H9 (cell line): ENCODE data around the gene IFFO2. TPM values are rescaled to one million over a fixed set of nuclear protein-coding genes. Genes with fewer than 3 reads are reported as not detected.

Experiments used
- DNase-seq: peaks from one replicate; pipeline ENCODE4 v3.0.0-alpha.2; 2017
- H2AFZ ChIP-seq: one replicate; pipeline ENCODE4 v1.6.1; 2013; ENCODE audit warnings: mild to moderate bottlenecking, low read length, control low read depth, moderate library complexity
- H2AK5ac ChIP-seq: 2 replicates; pipeline ENCODE4 v1.6.1; 2013; ENCODE audit warnings: low read length, control low read depth, mixed read lengths; ENCODE audit not compliant: insufficient read length
- H2BK120ac ChIP-seq: one replicate; pipeline ENCODE4 v1.6.1; 2013; ENCODE audit warnings: low read depth, mild to moderate bottlenecking, low read length, control low read depth, inconsistent platforms; ENCODE audit not compliant: poor library complexity, severe bottlenecking
- H2BK12ac ChIP-seq: 2 replicates; pipeline ENCODE4 v1.6.1; 2013; ENCODE audit warnings: low read length, control low read depth, mixed read lengths, low read depth; ENCODE audit not compliant: insufficient read length
- H2BK15ac ChIP-seq: 2 replicates; pipeline ENCODE4 v1.6.1; 2013; ENCODE audit warnings: low read depth, low read length, control low read depth
- H2BK20ac ChIP-seq: one replicate; pipeline ENCODE4 v1.6.1; 2013; ENCODE audit warnings: low read depth, mild to moderate bottlenecking, low read length, control low read depth, inconsistent platforms; ENCODE audit not compliant: poor library complexity, severe bottlenecking
- H2BK5ac ChIP-seq: 2 replicates; pipeline ENCODE4 v1.6.1; 2013; ENCODE audit warnings: low read length, control low read depth, mixed read lengths; ENCODE audit not compliant: insufficient read length
- H3K14ac ChIP-seq: 2 replicates; pipeline ENCODE4 v1.6.1; 2013; ENCODE audit warnings: low read length, control low read depth; ENCODE audit not compliant: insufficient read depth
- H3K18ac ChIP-seq: 2 replicates; pipeline ENCODE4 v1.6.1; 2013; ENCODE audit warnings: low read depth, mild to moderate bottlenecking, mixed read lengths, low read length, control low read depth; ENCODE audit not compliant: insufficient read length
- H3K23ac ChIP-seq: 2 replicates; pipeline ENCODE4 v1.6.1; 2013; ENCODE audit warnings: low read length, control low read depth, mixed read lengths, low read depth; ENCODE audit not compliant: insufficient read length
- H3K23me2 ChIP-seq: 2 replicates; pipeline ENCODE4 v1.6.1; 2013; ENCODE audit warnings: low read depth, mild to moderate bottlenecking, mixed read lengths, low read length, control low read depth; ENCODE audit not compliant: insufficient read length, poor library complexity, severe bottlenecking
- H3K27ac ChIP-seq: 2 replicates; pipeline ENCODE4 v1.5.1; 2013; ENCODE audit warnings: low read length, control low read depth, mixed read lengths, low read depth; ENCODE audit not compliant: insufficient read length
- H3K27me3 ChIP-seq: 2 replicates; pipeline ENCODE4 v1.6.1; 2013; ENCODE audit warnings: low read length, control low read depth, inconsistent platforms; ENCODE audit not compliant: insufficient read depth
- H3K4ac ChIP-seq: 2 replicates; pipeline ENCODE4 v1.6.1; 2013; ENCODE audit warnings: low read depth, mild to moderate bottlenecking, control low read depth, inconsistent platforms, low read length, moderate library complexity
- H3K4me1 ChIP-seq: 2 replicates; pipeline ENCODE4 v1.6.1; 2013; ENCODE audit warnings: low read length, control low read depth, inconsistent platforms; ENCODE audit not compliant: insufficient read depth
- H3K4me2 ChIP-seq: 2 replicates; pipeline ENCODE4 v1.6.1; 2013; ENCODE audit warnings: low read length, control low read depth, mixed read lengths; ENCODE audit not compliant: insufficient read length, insufficient read depth
- H3K56ac ChIP-seq: 2 replicates; pipeline ENCODE4 v1.6.1; 2013; ENCODE audit warnings: low read depth, mild to moderate bottlenecking, mixed read lengths, low read length, control low read depth; ENCODE audit not compliant: insufficient read length
- H3K79me1 ChIP-seq: 2 replicates; pipeline ENCODE4 v1.6.1; 2013; ENCODE audit warnings: low read depth, mild to moderate bottlenecking, moderate library complexity, low read length, control low read depth, inconsistent platforms; ENCODE audit not compliant: insufficient read depth, poor library complexity, severe bottlenecking
- H3K79me2 ChIP-seq: 2 replicates; pipeline ENCODE4 v1.6.1; 2013; ENCODE audit warnings: low read length, control low read depth, inconsistent platforms; ENCODE audit not compliant: insufficient read depth
- H3K9ac ChIP-seq: 2 replicates; pipeline ENCODE4 v1.6.1; 2013; ENCODE audit warnings: low read length, control low read depth, mixed read lengths; ENCODE audit not compliant: insufficient read length; ENCODE audit errors: extremely low read depth
- H3K9me3 ChIP-seq: one replicate; pipeline ENCODE4 v1.6.1; 2013; ENCODE audit warnings: low read depth, low read length, inconsistent platforms; ENCODE audit not compliant: control insufficient read depth
- H3T11ph ChIP-seq: one replicate; pipeline ENCODE4 v1.6.1; 2013; ENCODE audit warnings: mild to moderate bottlenecking, low read length, control low read depth, inconsistent platforms
- H4K20me1 ChIP-seq: one replicate; pipeline ENCODE4 v1.6.1; 2013; ENCODE audit not compliant: control insufficient read depth, insufficient read length, insufficient read depth
- H4K5ac ChIP-seq: 2 replicates; pipeline ENCODE4 v1.6.1; 2013; ENCODE audit warnings: low read depth, mild to moderate bottlenecking, mixed read lengths, low read length, control low read depth; ENCODE audit not compliant: insufficient read length
- H4K8ac ChIP-seq: replicated peaks from 2 replicates; pipeline ENCODE4 v1.6.1; 2013; ENCODE audit warnings: low read length, control low read depth, mixed read lengths, low read depth; ENCODE audit not compliant: insufficient read length
- H4K91ac ChIP-seq: 2 replicates; pipeline ENCODE4 v1.6.1; 2013; ENCODE audit warnings: low read depth, mild to moderate bottlenecking, moderate library complexity, mixed read lengths, low read length, control low read depth; ENCODE audit not compliant: insufficient read length
- H3K27ac Mint-ChIP-seq, 3 experiments: 2 replicates in 2 of 3; 3 replicates in 1 of 3; pipeline ENCODE4 v1.8.0; 2020 to 2021; ENCODE audit warnings: mixed read lengths in 3 of 3, mild to moderate bottlenecking in 1 of 3, moderate library complexity in 1 of 3
- H3K27me3 Mint-ChIP-seq: 2 replicates; pipeline ENCODE4 v1.8.0; 2021; ENCODE audit warnings: low read depth, mild to moderate bottlenecking, moderate library complexity, mixed read lengths
- H3K36me3 Mint-ChIP-seq, 3 experiments: 2 replicates in 2 of 3; 3 replicates in 1 of 3; pipeline ENCODE4 v1.8.0; 2020 to 2021; ENCODE audit warnings: low read depth in 3 of 3, mixed read lengths in 3 of 3; ENCODE audit not compliant: insufficient read depth in 1 of 3
- H3K4me1 Mint-ChIP-seq, 2 experiments: 2 replicates each; pipeline ENCODE4 v1.8.0; 2020; ENCODE audit warnings: mixed read lengths in 2 of 2
- H3K4me3 Mint-ChIP-seq, 2 experiments: 2 replicates in 1 of 2; 3 replicates in 1 of 2; pipeline ENCODE4 v1.8.0; 2020 to 2021; ENCODE audit warnings: mild to moderate bottlenecking in 2 of 2, mixed read lengths in 2 of 2, moderate library complexity in 1 of 2
- H3K9me3 Mint-ChIP-seq, 2 experiments: 2 replicates in 1 of 2; 3 replicates in 1 of 2; pipeline ENCODE4 v1.8.0; 2020; ENCODE audit warnings: mild to moderate bottlenecking in 2 of 2, mixed read lengths in 2 of 2, moderate library complexity in 1 of 2
- CTCF ChIP-seq: fragments of 200-600 bp; sonication (generic); conservative IDR thresholded peaks from 3 replicates; pipeline ENCODE4 v1.8.0; 2021; ENCODE audit warnings: antibody characterized with exemption, mild to moderate bottlenecking
- WGBS: extraction: QIAGEN DNeasy Blood & Tissue Kit; methylation state at CpG from one replicate; pipeline ENCODE4 v1.1.7; 2013; ENCODE audit warnings: missing lambda C conversion rate, low lambda C conversion rate, mixed read lengths; ENCODE audit not compliant: insufficient read length; ENCODE audit errors: extremely low coverage; 5-methylcytosine and 5-hydroxymethylcytosine counted together
- total RNA-seq: library from RNA; stranded (reverse); gene quantifications from 2 replicates; pipeline ENCODE4 v1.2.1, GENCODE V29; 2021

The IFFO2 gene
- total RNA-seq, 1 experiment from 2014 or later, result 3.6 TPM

GRCh38 chr1:18928406-18928805, 28.1 kb downstream of the IFFO2 start:
- Mint-ChIP-seq H3K4me1 (peaks cover 35 to 38% of the 10 kb centered on the region in 2 experiments), H3K27ac (no peak overlapping the region), H3K4me3 (no peak overlapping the region), H3K36me3 (peaks cover 0 to 5% (median 2%) of the 10 kb centered on the region in 3 experiments; a peak in 4 of 7 replicates), H3K27me3 (no peaks in the 10 kb centered on the region; the same call in 1 of the 2 replicates), H3K9me3 (peaks cover 2 to 4% of the 10 kb centered on the region in 2 experiments; a peak in 2 of 5 replicates)
- H3K56ac ChIP-seq, result no peak overlapping the region
- no peak overlapping the region for H3K23ac ChIP-seq
- WGBS, result no CpG with 5 or more reads among the region's 8 CpGs
- H2AFZ ChIP-seq, result no peak overlapping the region
- no peak overlapping the region for H4K5ac ChIP-seq
- H3T11ph ChIP-seq, result no peak overlapping the region
- H3K4me1 ChIP-seq, result no peaks in the 10 kb centered on the region; the same call in 1 of the 2 replicates
- H2BK15ac ChIP-seq, result no peak overlapping the region
- no peaks in the 10 kb centered on the region for H3K27me3 ChIP-seq
- H3K14ac ChIP-seq, result no peak overlapping the region
- no peak overlapping the region for H2BK120ac ChIP-seq
- H2BK5ac ChIP-seq, result no peak overlapping the region
- no peak overlapping the region for H3K4ac ChIP-seq
- no peaks in the 10 kb centered on the region for H3K9me3 ChIP-seq
- no peak for DNase-seq
- no peaks in the 10 kb centered on the region for H4K20me1 ChIP-seq
- no peak overlapping the region for H2BK20ac ChIP-seq
- no peak overlapping the region for H4K8ac ChIP-seq
- H3K79me1 ChIP-seq, result no peaks in the 10 kb centered on the region
- no peak overlapping the region for H3K27ac ChIP-seq
- no peak overlapping the region for H3K4me2 ChIP-seq
- no peak overlapping the region for H2BK12ac ChIP-seq
- no peak overlapping the region for H4K91ac ChIP-seq
- no peak overlapping the region for H3K9ac ChIP-seq
- H3K23me2 ChIP-seq, result no peaks in the 10 kb centered on the region
- TF ChIP-seq CTCF, result no peak
- H2AK5ac ChIP-seq, result no peak overlapping the region
- H3K18ac ChIP-seq, result no peak overlapping the region
- H3K79me2 ChIP-seq, result no peaks in the 10 kb centered on the region
